GM12865 (cell line): ENCODE measurements around the gene BMPER.

Experiments
- DNase-seq: peaks from one replicate; pipeline ENCODE4 v3.0.0; 2010; ENCODE audit warnings: low read depth
- H3K4me3 ChIP-seq: 2 replicates; pipeline ENCODE4 v1.5.1; 2011; ENCODE audit warnings: mild to moderate bottlenecking, low read depth, low read length, control low read depth
- TF ChIP-seq, protein P1 (sequence below): IDR thresholded peaks from 2 replicates; pipeline ENCODE4 v1.5.1; 2011; ENCODE audit warnings: low read length, control low read depth, low read depth, inconsistent platforms; ENCODE audit not compliant: insufficient read depth; ENCODE audit errors: missing control alignments

The BMPER gene

DNA sequence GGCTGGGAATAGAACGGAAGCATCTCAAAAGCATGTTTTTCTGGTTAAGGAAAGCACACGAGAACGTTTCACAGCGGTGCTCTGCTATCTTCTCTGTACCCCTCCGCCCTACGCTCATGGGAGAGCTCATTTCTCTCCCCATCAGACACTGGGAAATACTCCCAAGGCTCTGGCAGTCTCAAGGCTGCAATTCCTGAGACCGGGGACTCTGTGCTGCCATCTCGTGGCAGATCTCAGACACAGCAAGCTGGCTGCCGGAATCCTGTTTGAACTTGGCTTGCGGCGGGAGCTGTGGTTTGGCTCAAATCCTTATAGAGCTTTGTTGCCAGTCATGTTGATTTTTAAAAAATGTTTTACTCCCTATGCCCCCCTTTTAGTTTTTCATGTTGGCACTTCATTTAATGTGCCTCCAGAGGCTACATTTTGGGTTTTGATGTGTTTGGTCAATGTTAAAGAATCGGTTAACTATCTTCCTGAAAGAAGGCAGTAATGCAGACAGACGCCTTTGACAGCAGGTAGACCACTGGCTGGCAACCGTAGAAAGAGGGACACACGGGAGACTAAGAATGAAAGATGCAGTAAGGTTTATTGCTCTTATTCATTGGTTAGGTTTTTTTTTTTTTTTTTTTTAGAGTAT is 27.6 kb downstream of the BMPER start:
- peak; percentile 63 for DNase-seq
- H3K4me3 ChIP-seq, result no peak overlapping the region
- TF ChIP-seq, protein P1, sequence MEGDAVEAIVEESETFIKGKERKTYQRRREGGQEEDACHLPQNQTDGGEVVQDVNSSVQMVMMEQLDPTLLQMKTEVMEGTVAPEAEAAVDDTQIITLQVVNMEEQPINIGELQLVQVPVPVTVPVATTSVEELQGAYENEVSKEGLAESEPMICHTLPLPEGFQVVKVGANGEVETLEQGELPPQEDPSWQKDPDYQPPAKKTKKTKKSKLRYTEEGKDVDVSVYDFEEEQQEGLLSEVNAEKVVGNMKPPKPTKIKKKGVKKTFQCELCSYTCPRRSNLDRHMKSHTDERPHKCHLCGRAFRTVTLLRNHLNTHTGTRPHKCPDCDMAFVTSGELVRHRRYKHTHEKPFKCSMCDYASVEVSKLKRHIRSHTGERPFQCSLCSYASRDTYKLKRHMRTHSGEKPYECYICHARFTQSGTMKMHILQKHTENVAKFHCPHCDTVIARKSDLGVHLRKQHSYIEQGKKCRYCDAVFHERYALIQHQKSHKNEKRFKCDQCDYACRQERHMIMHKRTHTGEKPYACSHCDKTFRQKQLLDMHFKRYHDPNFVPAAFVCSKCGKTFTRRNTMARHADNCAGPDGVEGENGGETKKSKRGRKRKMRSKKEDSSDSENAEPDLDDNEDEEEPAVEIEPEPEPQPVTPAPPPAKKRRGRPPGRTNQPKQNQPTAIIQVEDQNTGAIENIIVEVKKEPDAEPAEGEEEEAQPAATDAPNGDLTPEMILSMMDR, result peak; percentile 96

DNA sequence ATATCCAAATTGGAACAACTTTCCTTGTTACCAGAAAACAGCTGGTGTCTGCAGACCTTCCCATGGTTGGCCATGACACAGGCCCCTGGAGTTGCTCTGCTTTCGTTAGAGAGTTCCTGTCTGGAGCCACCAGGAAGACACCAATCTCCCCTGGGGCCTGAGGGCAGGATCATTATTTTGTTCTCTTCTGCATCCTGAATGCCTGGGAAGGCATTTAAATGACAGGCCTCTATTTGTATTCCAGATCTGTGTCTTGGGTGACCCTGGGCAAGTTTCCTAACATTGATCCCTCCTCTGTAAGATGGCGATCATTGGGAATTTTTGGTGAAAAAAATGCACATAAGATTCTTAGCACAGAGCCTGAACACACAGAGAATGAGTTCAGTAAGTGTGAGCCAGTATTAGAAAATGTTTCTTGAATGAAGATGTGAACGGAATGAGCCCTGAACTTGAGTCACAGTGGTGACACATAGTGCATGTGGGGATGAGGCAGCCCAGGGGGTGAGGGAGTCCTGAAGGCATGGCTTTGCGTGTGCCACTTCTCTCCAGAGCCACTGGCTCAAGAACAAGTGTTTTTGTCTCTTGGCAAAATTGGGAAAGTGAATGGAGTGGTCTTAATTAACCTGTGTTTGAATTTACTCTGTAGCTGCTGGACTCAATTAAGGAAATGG is 28.4 kb downstream of the BMPER start:
- TF ChIP-seq, protein P1, result no peak
- DNase-seq, result no peak
- H3K4me3 ChIP-seq, result no peak overlapping the region

DNA sequence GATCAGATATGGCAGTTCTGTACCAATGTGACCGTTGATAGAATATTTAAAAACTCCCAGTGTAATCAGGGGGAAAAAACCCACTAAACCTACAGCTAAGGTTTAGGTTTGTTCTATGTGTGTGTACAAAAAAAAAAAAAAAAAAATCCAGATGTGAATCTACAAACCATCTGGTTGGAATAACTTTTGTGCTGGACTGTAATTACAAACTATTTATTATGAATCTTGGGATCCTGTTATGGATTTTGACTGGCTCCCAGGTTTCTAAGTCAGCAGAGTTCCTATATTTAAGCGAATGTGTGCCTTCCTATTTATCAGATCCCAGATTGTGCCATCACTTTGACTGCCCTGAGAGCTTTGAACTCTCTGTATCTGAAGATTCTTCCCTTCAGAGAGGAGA is 29.1 kb downstream of the BMPER start:
- TF ChIP-seq, protein P1, result no peak

DNA sequence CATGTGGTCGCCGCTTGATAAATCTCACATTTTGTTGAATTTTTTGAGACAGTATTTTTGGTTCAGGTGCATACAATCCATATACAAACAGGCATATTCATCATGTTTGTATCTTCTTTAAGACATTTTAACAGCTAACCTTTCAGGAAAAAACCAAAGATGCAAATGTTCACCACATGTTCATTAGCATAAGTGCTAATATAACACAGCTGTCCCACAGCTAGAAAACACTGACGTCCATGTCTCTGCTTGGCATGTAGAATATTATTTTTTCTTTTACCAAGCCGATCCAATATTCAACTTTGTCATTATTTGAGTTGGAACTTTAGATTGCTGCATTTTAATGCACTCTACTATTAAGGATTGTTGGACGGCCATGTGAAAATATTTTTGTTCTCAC is 31.2 kb downstream of the BMPER start:
- TF ChIP-seq, protein P1, result no peak
- DNase-seq, result no peak
- no peak overlapping the region for H3K4me3 ChIP-seq

More for the DNA sequence above, 29.1 kb downstream of the BMPER start:
- H3K4me3 ChIP-seq, result no peak overlapping the region
- DNase-seq, result no peak

DNA sequence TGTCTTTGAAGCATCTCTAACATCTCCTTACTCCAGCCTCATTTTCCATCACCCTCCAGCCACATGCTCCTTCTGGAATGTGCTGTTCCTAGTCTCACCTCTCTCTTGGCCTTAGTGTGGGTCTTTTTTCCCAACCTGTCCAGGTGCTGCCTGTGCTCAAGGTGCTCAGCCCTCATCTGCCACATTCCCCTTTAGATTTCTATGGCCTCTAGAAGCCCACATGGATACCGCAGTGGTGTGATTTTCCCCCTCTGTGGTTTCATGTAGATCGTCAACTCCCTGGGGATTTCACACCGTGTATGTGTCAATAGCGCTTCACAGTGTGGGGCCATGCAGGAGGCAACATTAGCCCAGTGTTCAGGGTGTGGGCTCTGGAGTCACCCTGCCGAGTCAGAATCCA is 32.5 kb downstream of the BMPER start:
- TF ChIP-seq, protein P1, result no peak
- DNase-seq, result peak; percentile 3

DNA sequence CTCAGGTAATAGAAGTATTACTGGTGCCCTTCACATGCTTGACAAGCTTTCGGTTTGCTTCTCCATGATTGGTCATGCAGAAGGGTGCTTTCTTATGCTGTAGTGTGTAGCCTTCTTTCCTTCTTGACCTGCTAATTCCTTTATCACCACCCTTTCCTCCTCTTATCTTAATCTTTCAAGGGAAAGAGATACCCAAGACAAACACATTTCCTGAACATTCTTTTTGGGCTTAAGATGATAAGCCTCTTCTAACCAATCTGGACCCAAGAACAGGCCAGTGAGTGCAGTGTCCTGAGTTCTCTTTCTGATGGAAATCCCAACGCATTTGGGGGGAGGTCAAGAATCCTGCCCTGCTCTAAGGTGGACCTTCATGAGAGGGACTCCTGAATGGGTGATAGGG is 33.8 kb downstream of the BMPER start:
- TF ChIP-seq, protein P1, result no peak
- H3K4me3 ChIP-seq, result no peak overlapping the region
- no peak for DNase-seq

More for the DNA sequence above, 32.5 kb downstream of the BMPER start:
- no peak overlapping the region for H3K4me3 ChIP-seq

DNA sequence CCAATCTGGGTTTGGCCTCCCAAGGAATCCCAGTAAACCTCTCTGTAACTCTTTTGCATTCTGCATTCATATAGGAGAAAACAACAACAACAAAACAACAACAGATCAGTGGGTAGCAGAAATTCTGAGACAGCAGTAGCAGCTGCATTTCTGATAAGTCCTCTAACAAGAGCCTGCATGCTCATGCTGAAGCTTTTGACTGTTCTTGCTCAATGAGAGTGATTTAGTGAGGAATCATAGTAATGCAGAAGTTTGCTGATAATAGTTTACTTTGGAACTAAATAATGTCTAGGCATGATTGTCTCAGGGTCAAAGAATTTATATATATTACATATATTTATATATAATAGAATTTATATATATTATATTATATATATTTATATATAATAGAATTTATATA is 35.2 kb downstream of the BMPER start:
- DNase-seq, result no peak
- H3K4me3 ChIP-seq, result no peak overlapping the region
- TF ChIP-seq, protein P1, result no peak
